Rectal smooth muscle tissue (tissue), 1 donor: ENCODE data around the gene EEF1A2.

Source experiments
- H3K27ac ChIP-seq: one replicate; pipeline ENCODE4 v1.7.0; 2013; ENCODE audit warnings: low read depth, low read length, inconsistent platforms
- H3K27me3 ChIP-seq: one replicate; pipeline ENCODE4 v1.7.0; 2013; ENCODE audit warnings: low read length; ENCODE audit not compliant: control insufficient read depth, insufficient read depth
- H3K36me3 ChIP-seq: one replicate; pipeline ENCODE4 v1.7.0; 2013; ENCODE audit warnings: low read length; ENCODE audit not compliant: control insufficient read depth, insufficient read depth
- H3K4me1 ChIP-seq: one replicate; pipeline ENCODE4 v1.7.0; 2013; ENCODE audit warnings: low read length; ENCODE audit not compliant: control insufficient read depth, insufficient read depth
- H3K4me3 ChIP-seq: one replicate; pipeline ENCODE4 v1.7.0; 2013; ENCODE audit warnings: low read length
- H3K9ac ChIP-seq: one replicate; pipeline ENCODE4 v1.7.0; 2013; ENCODE audit warnings: low read length

EEF1A2 gene

GRCh38 chr20:63534427-63534830, 35.5 kb upstream of the EEF1A2 start:
- Histone ChIP-seq H3K27me3 (peaks cover 14% of the 10 kb centered on the region), H3K36me3 (no peaks in the 10 kb centered on the region), H3K27ac (no peak overlapping the region), H3K4me1 (no peaks in the 10 kb centered on the region), H3K4me3 (peak overlapping the region; percentile 36), H3K9ac (no peak overlapping the region)

DNA sequence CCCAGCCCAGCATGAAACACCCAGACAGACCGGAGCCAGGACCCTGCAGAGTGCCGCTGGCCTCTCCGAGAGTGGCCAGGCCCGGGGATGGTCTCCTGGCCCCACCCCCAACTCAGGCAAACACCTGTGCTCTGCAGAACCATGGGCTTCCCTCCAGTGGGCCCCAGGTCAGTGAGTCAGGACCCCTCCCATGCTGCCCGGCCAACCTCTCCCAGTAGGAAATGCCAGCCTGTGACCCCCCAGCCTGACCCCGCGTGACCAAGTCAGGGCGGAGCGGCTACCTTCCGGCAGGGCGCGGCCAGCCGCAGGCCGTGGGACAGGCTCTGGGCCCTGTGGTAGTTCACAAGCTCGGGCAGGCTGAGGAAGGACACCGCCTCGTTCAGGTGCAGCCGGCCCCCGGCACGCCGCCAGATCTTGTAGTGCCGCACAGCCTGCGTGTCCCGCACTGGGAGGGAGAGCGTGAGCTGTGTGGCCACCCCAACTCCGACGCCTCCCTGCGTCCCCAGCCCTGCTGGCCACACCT, 35.0 kb upstream of the EEF1A2 start:
- Histone ChIP-seq H3K27ac (no peak overlapping the region), H3K4me1 (no peaks in the 10 kb centered on the region), H3K9ac (no peak overlapping the region), H3K4me3 (peak overlapping the region; percentile 36), H3K36me3 (no peaks in the 10 kb centered on the region), H3K27me3 (peaks cover 14% of the 10 kb centered on the region)

DNA sequence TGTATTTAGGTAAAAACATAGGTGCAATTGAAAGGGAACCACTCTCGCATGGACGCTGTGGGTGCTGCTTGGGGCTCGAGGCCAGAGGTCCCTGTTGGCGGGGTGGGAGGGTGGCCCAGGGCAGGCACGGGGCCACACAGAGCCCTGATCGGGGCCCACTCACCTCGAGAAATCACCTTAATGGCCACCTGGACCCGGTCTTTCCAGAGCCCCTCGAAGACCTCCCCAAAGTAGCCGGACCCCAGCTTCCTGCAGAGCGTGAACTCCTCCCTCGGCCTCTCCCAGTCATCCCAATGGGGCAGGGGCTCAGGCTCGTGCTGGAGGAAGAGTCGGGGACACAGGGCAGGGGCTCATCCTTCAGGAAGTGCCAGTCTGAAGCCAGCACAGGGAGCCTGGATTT, 34.5 kb upstream of the EEF1A2 start:
- H3K9ac ChIP-seq: no peak overlapping the region
- H3K4me1 ChIP-seq: no peaks in the 10 kb centered on the region
- H3K36me3 ChIP-seq: no peaks in the 10 kb centered on the region
- peaks cover 14% of the 10 kb centered on the region for H3K27me3 ChIP-seq
- no peak overlapping the region for H3K27ac ChIP-seq
- no peak overlapping the region for H3K4me3 ChIP-seq

GRCh38 chr20:63532449-63532971, 33.6 kb upstream of the EEF1A2 start:
- H3K4me3 ChIP-seq: no peak overlapping the region
- no peak overlapping the region for H3K27ac ChIP-seq
- H3K36me3 ChIP-seq: no peaks in the 10 kb centered on the region
- H3K27me3 ChIP-seq: peaks cover 14% of the 10 kb centered on the region
- H3K4me1 ChIP-seq: no peaks in the 10 kb centered on the region
- H3K9ac ChIP-seq: no peak overlapping the region

DNA sequence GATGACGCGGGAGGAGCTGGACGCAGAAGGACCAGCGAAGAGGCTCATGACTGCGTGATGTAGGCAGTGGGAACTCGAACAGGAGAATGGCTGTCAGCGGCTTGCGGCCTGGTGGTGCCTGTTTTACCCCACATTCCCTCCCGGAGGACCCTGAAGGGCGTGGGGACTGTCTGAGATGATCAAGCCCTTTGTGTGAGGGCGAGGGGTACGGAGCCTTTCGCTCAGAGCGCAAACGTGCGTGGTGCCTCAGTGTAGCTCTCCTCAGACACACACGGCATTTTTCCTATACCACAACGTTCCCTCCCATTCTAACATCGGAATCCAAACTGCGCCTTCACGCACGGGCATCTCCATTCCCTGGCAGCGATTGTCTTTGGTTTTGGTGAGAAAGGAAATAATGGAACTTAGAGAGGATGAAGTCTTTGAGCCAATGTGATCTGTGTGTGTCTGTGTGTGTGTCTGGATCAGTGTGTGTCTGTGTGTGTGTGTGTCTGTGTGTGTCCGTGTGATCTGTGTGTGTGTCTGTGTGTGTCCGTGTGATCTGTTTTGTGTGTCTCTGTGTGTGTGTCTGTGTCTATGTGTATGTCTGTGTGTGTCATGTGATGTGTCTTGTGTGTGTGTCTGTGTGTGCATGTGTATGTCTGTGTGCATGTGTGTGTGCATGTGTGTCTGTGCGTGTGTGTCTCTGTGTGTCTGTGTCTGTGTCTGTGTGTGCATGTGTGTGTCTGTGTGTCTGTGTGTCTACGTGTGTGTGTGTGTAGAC, 33.0 kb upstream of the EEF1A2 start:
- Histone ChIP-seq H3K27me3 (peaks cover 11% of the 10 kb centered on the region), H3K27ac (no peak overlapping the region), H3K9ac (no peak overlapping the region), H3K4me3 (no peak overlapping the region), H3K4me1 (no peaks in the 10 kb centered on the region), H3K36me3 (no peaks in the 10 kb centered on the region)

DNA sequence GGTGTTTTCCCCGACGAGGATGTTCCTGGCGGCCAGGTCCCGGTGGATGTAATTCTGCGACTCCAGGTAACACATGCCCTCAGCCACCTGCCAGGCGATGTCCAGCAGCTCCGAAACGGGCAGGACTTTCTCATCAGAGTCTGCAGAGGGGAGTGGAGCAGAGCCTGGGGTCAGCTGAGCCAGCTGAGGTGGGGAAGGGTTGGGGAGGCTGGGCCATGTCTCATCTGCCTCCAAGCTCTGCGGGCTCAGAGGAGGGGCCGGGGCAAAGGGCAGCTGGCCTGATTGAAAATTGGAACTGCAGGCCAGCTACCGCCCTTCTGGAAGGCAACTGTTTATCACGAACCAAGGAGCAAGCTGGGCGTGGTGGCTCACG, 31.9 kb upstream of the EEF1A2 start:
- Histone ChIP-seq H3K9ac (no peak overlapping the region), H3K4me3 (no peak overlapping the region), H3K27ac (no peak overlapping the region), H3K27me3 (peaks cover 9% of the 10 kb centered on the region), H3K36me3 (no peaks in the 10 kb centered on the region), H3K4me1 (no peaks in the 10 kb centered on the region)

DNA sequence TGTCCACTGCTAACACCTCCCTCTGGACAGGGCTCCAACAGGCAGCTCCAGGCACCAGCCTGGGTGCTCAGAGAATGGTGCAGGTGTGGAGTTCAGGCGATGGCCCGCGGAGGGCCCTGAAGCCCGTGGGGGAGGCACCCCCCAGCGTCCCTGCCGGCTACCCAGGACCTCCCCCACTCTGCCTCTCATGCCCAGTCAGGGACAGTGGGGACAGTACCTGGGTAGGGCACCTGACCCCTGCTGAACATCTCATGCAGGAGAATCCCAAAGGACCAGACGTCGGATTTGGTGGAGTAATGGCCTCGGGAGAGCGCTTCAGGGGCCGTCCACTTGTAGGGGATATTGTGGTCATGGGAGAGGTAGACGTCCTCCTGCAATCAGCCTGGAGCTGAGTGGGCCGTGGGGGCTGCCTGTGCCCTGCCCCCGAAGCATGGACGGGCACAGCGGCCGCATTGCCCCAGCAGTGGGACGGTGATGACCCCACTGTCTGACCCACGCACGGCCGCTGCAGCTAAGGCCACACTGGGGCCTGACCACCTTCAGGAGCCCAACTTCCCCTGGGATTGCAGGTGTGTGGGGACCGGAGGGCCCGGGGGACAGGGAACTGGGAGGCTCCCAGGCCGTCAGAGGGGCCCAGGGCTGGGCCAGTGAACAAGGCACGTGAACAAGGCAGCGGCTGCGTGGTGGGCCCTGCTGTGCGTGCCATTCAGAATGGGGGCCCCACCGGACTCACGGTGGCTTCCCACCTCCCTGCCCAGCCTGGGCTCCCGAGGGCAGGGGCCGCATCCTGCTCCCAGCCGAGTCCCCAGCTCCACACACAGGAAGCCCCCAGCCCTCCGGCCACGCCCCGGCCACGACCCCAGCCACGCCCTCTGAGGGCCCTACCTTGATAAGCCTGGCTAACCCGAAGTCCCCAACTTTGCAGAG, 31.2 kb upstream of the EEF1A2 start:
- no peak overlapping the region for H3K27ac ChIP-seq
- no peak overlapping the region for H3K9ac ChIP-seq
- peaks cover 9% of the 10 kb centered on the region for H3K27me3 ChIP-seq
- H3K36me3 ChIP-seq: no peaks in the 10 kb centered on the region
- H3K4me3 ChIP-seq: no peak overlapping the region
- H3K4me1 ChIP-seq: no peaks in the 10 kb centered on the region

GRCh38 chr20:63529180-63529860, 30.4 kb upstream of the EEF1A2 start:
- no peak overlapping the region for H3K9ac ChIP-seq

GRCh38 chr20:63527184-63527583, 28.3 kb upstream of the EEF1A2 start:
- H3K27me3 ChIP-seq: peaks cover 5% of the 10 kb centered on the region
- peaks cover 7% of the 10 kb centered on the region for H3K36me3 ChIP-seq
- H3K27ac ChIP-seq: no peak overlapping the region
- H3K4me1 ChIP-seq: peaks cover 3% of the 10 kb centered on the region
- no peak overlapping the region for H3K4me3 ChIP-seq
- no peak overlapping the region for H3K9ac ChIP-seq

More at GRCh38 chr20:63529180-63529860, 30.4 kb upstream of the EEF1A2 start:
- Histone ChIP-seq H3K4me3 (no peak overlapping the region), H3K4me1 (no peaks in the 10 kb centered on the region), H3K27me3 (peaks cover 8% of the 10 kb centered on the region), H3K27ac (no peak overlapping the region), H3K36me3 (no peaks in the 10 kb centered on the region)

- no peaks in the 10 kb centered on the region for H3K27me3 ChIP-seq
- H3K4me3 ChIP-seq: no peak overlapping the region
- no peak overlapping the region for H3K27ac ChIP-seq
- peaks cover 8% of the 10 kb centered on the region for H3K4me1 ChIP-seq
- no peak overlapping the region for H3K9ac ChIP-seq
- H3K36me3 ChIP-seq: peaks cover 7% of the 10 kb centered on the region
Measured at GRCh38 chr20:63525971-63526370, 27.1 kb upstream of the EEF1A2 start.

DNA sequence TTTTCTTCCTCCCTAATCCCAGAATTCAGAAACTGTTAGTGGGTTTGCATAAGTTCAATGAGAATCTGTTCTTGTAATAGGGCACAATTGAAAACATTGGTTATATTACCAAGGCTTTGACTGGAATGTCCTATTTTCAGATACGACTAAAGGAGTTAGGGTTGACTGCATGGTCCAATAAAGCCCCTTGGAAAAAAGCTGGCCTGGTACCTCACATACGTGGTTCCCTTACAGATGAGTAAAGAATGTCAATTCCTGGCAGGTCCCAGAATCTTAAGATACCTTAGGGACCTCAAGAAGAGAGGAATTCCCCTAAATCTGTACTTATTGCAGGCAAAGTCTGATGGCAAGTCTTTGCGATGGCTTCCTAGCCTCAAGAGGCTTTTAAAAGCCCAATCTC, 26.3 kb upstream of the EEF1A2 start:
- Histone ChIP-seq H3K36me3 (peaks cover 7% of the 10 kb centered on the region), H3K4me1 (peaks cover 8% of the 10 kb centered on the region), H3K27me3 (no peaks in the 10 kb centered on the region), H3K9ac (no peak overlapping the region), H3K4me3 (no peak overlapping the region), H3K27ac (no peak overlapping the region)
